Endothelial cell (in vitro differentiated cells): Measurements from ENCODE around the gene PROK1. TPM values are rescaled to one million over a fixed set of nuclear protein-coding genes. Genes with fewer than 3 reads are reported as not detected.

Experiments used
- DNase-seq: peaks from one replicate; pipeline ENCODE4 v3.0.0; 2021; ENCODE audit warnings: low spot score
- H3K27ac Mint-ChIP-seq: one replicate; pipeline ENCODE4 v1.8.0; 2021; ENCODE audit warnings: mixed read lengths, inconsistent platforms; ENCODE audit not compliant: unreplicated experiment
- H3K27me3 Mint-ChIP-seq: one replicate; pipeline ENCODE4 v1.8.0; 2021; ENCODE audit warnings: mild to moderate bottlenecking, moderate library complexity, mixed read lengths, inconsistent platforms; ENCODE audit not compliant: unreplicated experiment
- H3K36me3 Mint-ChIP-seq: one replicate; pipeline ENCODE4 v1.8.0; 2021; ENCODE audit warnings: mild to moderate bottlenecking, low read depth, mixed read lengths, inconsistent platforms; ENCODE audit not compliant: unreplicated experiment
- H3K4me1 Mint-ChIP-seq: one replicate; pipeline ENCODE4 v1.8.0; 2021; ENCODE audit warnings: mild to moderate bottlenecking, mixed read lengths, inconsistent platforms; ENCODE audit not compliant: unreplicated experiment
- H3K4me3 Mint-ChIP-seq: one replicate; pipeline ENCODE4 v1.8.0; 2021; ENCODE audit warnings: mild to moderate bottlenecking, mixed read lengths, inconsistent platforms; ENCODE audit not compliant: unreplicated experiment
- H3K9me3 Mint-ChIP-seq: one replicate; pipeline ENCODE4 v1.8.0; 2021; ENCODE audit warnings: mixed read lengths, inconsistent platforms; ENCODE audit not compliant: unreplicated experiment
- CTCF ChIP-seq: fragments of 200-600 bp; sonication (generic); IDR thresholded peaks from one replicate; pipeline ENCODE4 v1.5.0; 2021; ENCODE audit warnings: antibody characterized with exemption; ENCODE audit not compliant: unreplicated experiment
- total RNA-seq: library from RNA; stranded (reverse); fragmentation: NEBNext Ultra II Directional; extraction: Animal tissue kit (Norgen Biotek cat#: 25700); gene quantifications from one replicate; pipeline ENCODE4 v1.2.1, GENCODE V29; 2021; ENCODE audit not compliant: unreplicated experiment

PROK1 gene
- total RNA-seq, 1 donor from 2014 or later, result not detected

DNA sequence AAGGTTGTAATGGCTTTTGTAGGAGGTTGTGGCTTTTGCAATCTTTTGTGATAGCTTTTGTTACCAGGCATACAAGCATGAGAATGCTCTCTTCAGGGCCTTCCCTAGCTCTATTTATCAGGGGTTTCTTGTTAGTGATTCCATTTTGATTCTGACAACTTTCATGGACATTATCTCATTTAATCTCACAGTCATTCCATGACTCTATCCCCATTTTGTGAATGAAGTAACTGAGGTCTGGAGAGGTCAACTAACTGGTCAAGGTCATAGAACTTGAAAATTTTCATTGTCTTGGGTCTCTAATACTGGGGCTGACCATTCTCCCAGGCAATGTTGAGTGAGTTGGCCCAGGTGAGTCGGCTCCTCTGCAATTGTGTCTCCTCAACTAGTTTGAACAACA, 32.2 kb upstream of the PROK1 start:
- Mint-ChIP-seq H3K4me3 (no peak overlapping the region), H3K4me1 (no peaks in the 10 kb centered on the region), H3K27ac (no peak overlapping the region), H3K9me3 (no peaks in the 10 kb centered on the region), H3K36me3 (peaks cover 3% of the 10 kb centered on the region), H3K27me3 (no peaks in the 10 kb centered on the region)
- DNase-seq, result no peak
- TF ChIP-seq CTCF, result no peak

DNA sequence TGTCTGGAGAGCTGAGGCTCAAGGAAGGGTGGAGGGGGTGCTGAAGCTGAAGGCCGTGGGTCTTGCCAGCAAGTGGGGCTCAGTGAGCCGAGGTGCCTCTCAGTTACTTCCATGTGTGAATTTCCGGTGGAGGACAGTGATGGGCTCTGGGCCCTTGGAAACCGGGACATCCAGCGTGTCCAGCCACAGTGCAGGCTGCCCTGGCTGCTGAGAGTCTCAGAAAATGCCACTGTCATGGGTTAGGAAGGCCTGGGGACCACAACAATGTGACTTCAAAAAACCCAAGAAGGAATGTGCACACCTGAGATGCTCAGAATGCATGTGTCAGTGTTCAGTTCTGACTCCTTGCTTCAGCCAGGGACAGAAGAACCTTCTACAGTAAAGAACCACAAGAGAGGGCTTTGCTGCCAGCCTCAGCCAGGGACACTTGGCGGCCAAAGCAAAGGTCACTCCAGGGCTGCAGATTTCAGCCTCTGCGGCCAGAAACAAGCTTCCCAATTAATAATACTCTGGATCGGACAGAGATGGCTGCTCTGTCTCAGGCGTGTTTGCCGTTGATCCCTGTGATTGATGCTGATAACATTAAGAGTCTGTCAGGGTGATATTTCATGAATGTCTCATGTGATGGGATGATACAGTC, 30.8 kb upstream of the PROK1 start:
- no peak for DNase-seq
- no peaks in the 10 kb centered on the region for H3K4me1 Mint-ChIP-seq
- H3K36me3 Mint-ChIP-seq, result peaks cover 3% of the 10 kb centered on the region
- no peak overlapping the region for H3K27ac Mint-ChIP-seq
- TF ChIP-seq CTCF, result no peak
- H3K4me3 Mint-ChIP-seq, result no peak overlapping the region
- no peaks in the 10 kb centered on the region for H3K9me3 Mint-ChIP-seq
- H3K27me3 Mint-ChIP-seq, result no peaks in the 10 kb centered on the region

GRCh38 chr1:110420874-110421793, 29.8 kb upstream of the PROK1 start:
- Mint-ChIP-seq H3K27me3 (no peaks in the 10 kb centered on the region), H3K4me3 (no peak overlapping the region), H3K9me3 (no peaks in the 10 kb centered on the region), H3K36me3 (peaks cover 3% of the 10 kb centered on the region), H3K27ac (no peak overlapping the region), H3K4me1 (peaks cover 5% of the 10 kb centered on the region)
- DNase-seq, result no peak
- TF ChIP-seq CTCF, result no peak

GRCh38 chr1:110424699-110425611, 26.0 kb upstream of the PROK1 start:
- Mint-ChIP-seq H3K27ac (no peak overlapping the region), H3K4me3 (no peak overlapping the region), H3K36me3 (peaks cover 3% of the 10 kb centered on the region), H3K9me3 (no peaks in the 10 kb centered on the region), H3K4me1 (peaks cover 20% of the 10 kb centered on the region), H3K27me3 (no peaks in the 10 kb centered on the region)
- no peak for DNase-seq
- no peak for TF ChIP-seq CTCF
